CD4-positive, alpha-beta T cell treated with Interleukin-4 for 1 hour (primary cell): ENCODE data around the gene GLRA3.

Experiments
- DNase-seq, 2 donors: peaks; one replicate each; pipeline ENCODE4 v3.0.0-alpha.2; 2020 to 2022

The GLRA3 gene

GRCh38 chr4:174592256-174592984, 236.6 kb downstream of the GLRA3 start:
- no peak for DNase-seq

- DNase-seq = peak in 1 of 2 donors; percentile 28
Measured at GRCh38 chr4:174591243-174592021, 237.6 kb downstream of the GLRA3 start.

GRCh38 chr4:174590336-174590735, 238.7 kb downstream of the GLRA3 start:
- no peak for DNase-seq
